Esophagus (tissue), 2 donors: Measurements from ENCODE around the gene ETS1. TPM values are rescaled to one million over a fixed set of nuclear protein-coding genes. Genes with fewer than 3 reads are reported as not detected.

Experiments used
- H3K27ac ChIP-seq, 2 donors: one replicate each; pipeline ENCODE4 v1.5.1; 2013; ENCODE audit warnings: low read depth in 2 of 2, mild to moderate bottlenecking in 2 of 2, inconsistent platforms in 1 of 2, low read length in 1 of 2, moderate library complexity in 1 of 2
- H3K27me3 ChIP-seq, 2 donors: one replicate each; pipeline ENCODE4 v1.6.1; 2013; ENCODE audit warnings: low read length in 2 of 2, control low read depth in 1 of 2, mild to moderate bottlenecking in 1 of 2; ENCODE audit not compliant: insufficient read depth in 2 of 2, control insufficient read depth in 1 of 2
- H3K36me3 ChIP-seq, 2 donors: one replicate each; pipeline ENCODE4 v1.6.1; 2013; ENCODE audit warnings: low read length in 1 of 2; ENCODE audit not compliant: control insufficient read depth in 2 of 2, insufficient read depth in 2 of 2
- H3K4me1 ChIP-seq, 2 donors: one replicate each; pipeline ENCODE4 v1.6.1; 2013; ENCODE audit warnings: low read length in 1 of 2; ENCODE audit not compliant: control insufficient read depth in 2 of 2, insufficient read depth in 2 of 2
- H3K4me3 ChIP-seq, 2 donors: one replicate each; pipeline ENCODE4 v1.5.1; 2013; ENCODE audit warnings: low read length in 2 of 2, mild to moderate bottlenecking in 2 of 2, low read depth in 1 of 2, moderate library complexity in 1 of 2
- H3K9me3 ChIP-seq, 2 donors: one replicate each; pipeline ENCODE4 v1.6.1; 2013; ENCODE audit warnings: mild to moderate bottlenecking in 2 of 2, low read depth in 1 of 2, low read length in 1 of 2, moderate library complexity in 1 of 2; ENCODE audit not compliant: control insufficient read depth in 2 of 2, insufficient read depth in 1 of 2
- WGBS, 2 donors: extraction: QIAGEN DNeasy Blood & Tissue Kit; methylation state at CpG; one replicate each; pipeline ENCODE4 v1.1.7; 2013; 5-methylcytosine and 5-hydroxymethylcytosine counted together
- polyA plus RNA-seq, 2 donors: library from polyadenylated mRNA; stranded (reverse); fragments of 200-250 nt; gene quantifications; one replicate each; pipeline ENCODE4 v1.2.3, GENCODE V29; 2013
- donor health status: healthy with polysubstance abuse.
- donor health status: Bipolar disorder and iron deficiency.

The ETS1 gene, protein sequence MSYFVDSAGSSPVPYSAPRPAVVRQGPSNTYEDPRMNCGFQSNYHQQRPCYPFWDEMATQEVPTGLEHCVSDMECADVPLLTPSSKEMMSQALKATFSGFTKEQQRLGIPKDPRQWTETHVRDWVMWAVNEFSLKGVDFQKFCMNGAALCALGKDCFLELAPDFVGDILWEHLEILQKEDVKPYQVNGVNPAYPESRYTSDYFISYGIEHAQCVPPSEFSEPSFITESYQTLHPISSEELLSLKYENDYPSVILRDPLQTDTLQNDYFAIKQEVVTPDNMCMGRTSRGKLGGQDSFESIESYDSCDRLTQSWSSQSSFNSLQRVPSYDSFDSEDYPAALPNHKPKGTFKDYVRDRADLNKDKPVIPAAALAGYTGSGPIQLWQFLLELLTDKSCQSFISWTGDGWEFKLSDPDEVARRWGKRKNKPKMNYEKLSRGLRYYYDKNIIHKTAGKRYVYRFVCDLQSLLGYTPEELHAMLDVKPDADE
- polyA plus RNA-seq = 1 to 10 TPM; 3.0 to 3.9 TPM

DNA sequence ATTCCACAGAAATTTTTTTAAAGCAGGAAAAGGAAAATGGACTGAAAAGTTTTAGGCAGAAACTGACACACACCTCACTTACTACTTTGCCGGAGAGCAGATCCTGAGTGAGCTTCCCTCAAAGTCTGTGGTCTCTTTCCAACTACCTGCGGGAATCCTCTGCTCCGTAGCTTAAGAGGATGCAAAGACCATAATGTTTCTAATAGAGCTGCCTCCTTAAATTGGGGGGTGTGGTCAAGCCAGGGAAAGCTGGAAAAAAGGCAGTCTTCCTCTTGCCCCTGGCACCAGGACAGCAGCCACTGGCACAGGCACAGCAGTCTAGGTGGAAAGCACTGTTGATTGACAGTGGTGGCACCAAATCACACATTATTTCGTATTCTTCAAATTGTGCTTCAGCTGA lies at the start of gene ETS1:
ETS1 (minus strand) TSS at position 144 of the 400 bp plus-strand sequence. CDS start 14,428 bp downstream, outside the sequence.
- Histone ChIP-seq H3K4me3 (no peak within 1 kb of the TSS), H3K36me3 (no peaks in the 10 kb centered on the region), H3K27me3 (no peaks in the 10 kb centered on the region), H3K9me3 (no peaks in the 10 kb centered on the region), H3K4me1 (no peaks in the 10 kb centered on the region), H3K27ac (no peak within 1 kb of the TSS)
- 27 to 43% methylated on average over 4 of the region's 4 CpGs for WGBS, 2 donors

DNA sequence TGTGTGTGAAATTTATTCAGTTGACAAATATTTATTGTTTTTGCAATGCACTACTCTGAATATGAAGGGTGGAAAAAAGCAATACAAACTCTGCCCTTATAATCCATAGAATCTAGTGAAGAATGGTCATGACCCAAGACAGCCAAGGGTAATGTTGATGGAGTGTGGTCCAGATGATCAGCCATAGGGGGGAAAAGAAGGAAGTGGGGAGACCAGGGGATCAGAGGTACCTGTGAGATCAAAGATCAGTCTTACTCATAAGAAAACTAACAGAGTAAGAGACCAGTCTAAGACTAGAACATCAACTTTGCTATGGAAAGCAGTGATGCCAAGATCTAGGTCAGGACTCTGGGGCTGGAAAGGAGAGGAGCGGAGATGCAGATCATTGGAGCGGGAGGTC lies 47.0 kb upstream of the ETS1 start:
- Histone ChIP-seq H3K9me3 (peaks cover 0 to 2% of the 10 kb centered on the region in 2 donors), H3K36me3 (no peaks in the 10 kb centered on the region), H3K4me3 (no peak overlapping the region), H3K27ac (no peak overlapping the region), H3K4me1 (peaks cover 0 to 3% of the 10 kb centered on the region in 2 donors), H3K27me3 (no peaks in the 10 kb centered on the region)
- WGBS, 2 donors = 94 to 98% methylated on average over 2 of the region's 2 CpGs

DNA sequence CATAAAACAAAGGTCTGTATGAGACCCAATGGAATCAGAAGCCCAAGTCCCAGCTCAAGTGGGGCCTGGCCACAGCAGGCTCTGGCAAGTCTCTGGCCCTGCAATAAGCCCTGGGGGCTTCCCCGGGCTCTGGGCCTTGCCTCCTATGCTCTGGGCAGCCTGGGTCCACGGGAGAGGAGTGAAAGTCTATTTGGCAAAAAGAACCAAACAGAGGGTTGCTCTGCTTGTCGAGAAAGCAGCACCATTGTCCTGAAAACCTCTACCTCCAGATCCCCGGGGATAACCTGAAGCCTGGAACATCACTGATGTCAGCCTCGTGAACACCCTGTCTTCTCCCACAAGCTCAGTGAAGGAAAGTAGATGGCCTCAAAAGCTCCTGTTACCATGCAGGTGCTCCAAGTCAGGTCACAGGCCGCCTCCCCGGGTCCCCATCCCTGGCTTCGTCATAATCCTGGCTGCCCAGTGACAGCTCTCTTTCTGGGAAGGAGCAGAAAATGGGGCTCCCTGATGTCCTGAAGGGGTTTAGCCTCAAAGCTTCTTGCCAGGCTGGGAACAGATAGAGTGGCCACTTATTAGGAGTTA lies 46.1 kb upstream of the ETS1 start:
- WGBS, 2 donors = 72 to 77% methylated on average over 8 of the region's 8 CpGs
- Histone ChIP-seq H3K27me3 (no peaks in the 10 kb centered on the region), H3K27ac (no peak overlapping the region), H3K4me1 (peaks cover 0 to 3% of the 10 kb centered on the region in 2 donors), H3K36me3 (no peaks in the 10 kb centered on the region), H3K4me3 (no peak overlapping the region), H3K9me3 (peaks cover 0 to 2% of the 10 kb centered on the region in 2 donors)

DNA sequence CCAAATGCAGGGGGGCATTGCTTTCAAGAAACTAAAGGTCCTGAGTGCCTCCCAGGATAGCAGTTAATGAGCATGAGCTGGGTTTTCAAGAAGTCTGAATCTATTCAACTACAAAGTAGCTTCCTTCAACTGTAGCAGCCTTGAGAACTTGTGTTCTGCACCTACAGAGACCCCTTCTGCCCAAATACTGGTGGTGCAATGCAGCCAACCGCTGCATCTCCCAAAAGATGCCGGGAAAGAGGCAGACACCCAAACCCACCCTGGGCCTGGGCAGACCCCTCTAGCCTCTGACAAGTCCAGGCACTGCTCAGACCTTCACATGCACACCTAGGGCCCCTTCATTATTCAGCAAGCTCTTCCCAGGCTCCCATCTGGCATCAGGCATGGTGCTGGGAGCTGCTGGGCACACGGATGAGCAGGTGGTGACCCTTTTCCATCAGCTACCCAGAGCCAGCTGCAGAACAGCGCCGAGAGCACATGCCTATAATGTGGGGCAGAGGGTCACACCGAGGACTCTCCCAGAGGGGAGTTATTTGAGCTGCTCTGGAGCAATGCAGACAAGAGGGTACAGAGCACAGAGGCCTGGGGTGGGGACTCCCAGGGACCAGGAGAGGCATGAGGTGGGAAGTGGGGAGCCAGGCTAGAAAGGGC lies 44.9 kb upstream of the ETS1 start:
- 54 to 56% methylated on average over 6 of the region's 6 CpGs for WGBS, 2 donors
- H3K4me3 ChIP-seq = no peak overlapping the region
- H3K4me1 ChIP-seq = no peaks in the 10 kb centered on the region
- H3K27me3 ChIP-seq = no peaks in the 10 kb centered on the region
- H3K36me3 ChIP-seq = no peaks in the 10 kb centered on the region
- no peak overlapping the region for H3K27ac ChIP-seq
- no peaks in the 10 kb centered on the region for H3K9me3 ChIP-seq

DNA sequence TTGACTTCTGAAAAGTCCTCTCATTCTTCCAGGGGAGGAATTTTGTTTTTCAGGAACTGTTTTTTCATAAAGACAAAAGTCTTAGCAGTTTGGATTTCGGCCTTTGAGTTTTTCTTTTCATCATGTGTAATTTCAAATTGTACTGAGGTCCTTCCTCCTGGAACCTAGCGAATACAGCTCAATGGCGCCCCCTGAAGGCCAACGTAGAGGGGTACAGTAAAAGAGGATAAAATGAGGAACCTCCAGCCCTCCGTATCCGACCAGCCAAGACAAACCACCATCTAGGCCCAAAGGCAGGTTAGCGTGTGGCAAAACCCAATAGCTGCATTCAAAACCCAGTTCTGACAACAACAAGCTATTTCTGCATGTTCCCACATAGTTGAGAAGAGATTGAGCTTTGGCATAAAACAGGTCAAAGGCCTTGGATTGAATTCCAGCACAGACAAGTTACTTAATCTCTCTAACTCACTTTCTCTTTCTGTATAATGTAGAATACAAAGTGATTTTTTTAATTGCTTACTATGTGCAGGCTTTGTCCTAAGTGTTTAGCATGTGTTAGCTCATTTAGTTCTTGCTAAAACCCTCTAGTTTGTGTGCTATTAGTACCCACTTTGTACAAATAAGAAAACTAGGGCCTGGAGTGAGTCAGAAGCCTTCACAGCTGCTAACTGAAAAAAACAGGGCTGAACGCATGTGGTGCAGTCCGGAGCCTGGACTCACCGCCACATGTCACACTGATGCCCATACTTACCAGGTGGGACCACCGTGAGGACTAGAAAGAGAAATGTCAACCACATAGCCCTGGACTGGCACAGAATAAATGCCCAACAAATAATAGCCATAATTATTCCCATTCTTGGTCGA lies 43.2 kb upstream of the ETS1 start:
- H3K36me3 ChIP-seq = no peaks in the 10 kb centered on the region
- H3K4me1 ChIP-seq = no peaks in the 10 kb centered on the region
- H3K27me3 ChIP-seq = no peaks in the 10 kb centered on the region
- H3K9me3 ChIP-seq = no peaks in the 10 kb centered on the region
- H3K27ac ChIP-seq = no peak overlapping the region
- no peak overlapping the region for H3K4me3 ChIP-seq
- WGBS, 2 donors = 37 to 40% methylated on average over 12 of the region's 12 CpGs

DNA sequence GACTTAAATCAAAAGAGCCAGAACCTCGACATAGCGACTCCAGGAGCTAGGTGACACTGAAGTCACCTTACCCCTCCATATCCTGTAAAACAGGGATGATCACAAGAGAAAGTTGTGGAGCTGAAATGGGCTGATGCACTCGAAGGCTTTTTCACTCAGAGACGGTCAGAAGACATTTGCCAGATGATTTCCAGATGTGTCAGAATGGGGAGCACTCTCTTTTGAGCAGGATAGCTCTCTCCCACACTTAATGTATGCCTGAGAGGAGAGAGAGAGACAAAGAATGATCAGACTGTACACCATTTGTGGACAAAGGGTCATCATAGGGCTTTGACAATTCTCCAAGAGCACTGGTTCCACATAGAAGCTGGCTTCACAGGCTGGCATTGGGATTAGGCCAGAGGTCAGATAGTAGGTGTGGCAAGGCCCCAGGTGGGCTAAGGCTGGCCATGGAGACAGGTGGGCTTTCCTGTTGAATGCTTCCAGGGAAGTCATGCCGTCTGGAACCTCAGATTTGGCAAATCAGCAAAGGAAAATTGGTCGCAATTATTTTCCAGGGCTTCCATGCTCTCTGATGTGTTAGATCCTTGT lies 42.3 kb upstream of the ETS1 start:
- Histone ChIP-seq H3K4me3 (no peak overlapping the region), H3K27me3 (no peaks in the 10 kb centered on the region), H3K27ac (no peak overlapping the region), H3K4me1 (no peaks in the 10 kb centered on the region), H3K9me3 (no peaks in the 10 kb centered on the region), H3K36me3 (no peaks in the 10 kb centered on the region)
- 59 to 65% methylated on average over 6 of the region's 6 CpGs for WGBS, 2 donors

DNA sequence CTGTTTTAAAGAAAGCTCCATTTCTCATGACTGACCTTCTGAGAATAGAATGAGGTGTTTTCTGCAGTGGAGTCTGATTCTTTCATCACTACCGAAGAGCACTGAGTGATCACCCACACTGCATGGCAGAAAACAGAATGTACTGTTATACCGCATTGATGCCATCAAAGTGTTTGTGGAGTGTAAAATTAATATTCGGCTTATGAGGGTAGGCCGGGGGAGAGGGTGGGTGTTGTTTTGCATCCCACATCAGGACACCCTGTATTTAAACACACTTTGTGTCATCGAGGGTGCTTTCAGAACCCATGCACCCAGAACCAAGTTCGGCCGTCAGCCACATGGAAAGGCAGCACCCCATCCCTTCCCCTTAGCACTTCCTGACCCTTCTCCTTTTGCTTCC lies 41.3 kb upstream of the ETS1 start:
- 84 to 86% methylated on average over 7 of the region's 7 CpGs for WGBS, 2 donors
- Histone ChIP-seq H3K36me3 (no peaks in the 10 kb centered on the region), H3K27ac (no peak overlapping the region), H3K4me1 (no peaks in the 10 kb centered on the region), H3K27me3 (no peaks in the 10 kb centered on the region), H3K4me3 (no peak overlapping the region), H3K9me3 (no peaks in the 10 kb centered on the region)

DNA sequence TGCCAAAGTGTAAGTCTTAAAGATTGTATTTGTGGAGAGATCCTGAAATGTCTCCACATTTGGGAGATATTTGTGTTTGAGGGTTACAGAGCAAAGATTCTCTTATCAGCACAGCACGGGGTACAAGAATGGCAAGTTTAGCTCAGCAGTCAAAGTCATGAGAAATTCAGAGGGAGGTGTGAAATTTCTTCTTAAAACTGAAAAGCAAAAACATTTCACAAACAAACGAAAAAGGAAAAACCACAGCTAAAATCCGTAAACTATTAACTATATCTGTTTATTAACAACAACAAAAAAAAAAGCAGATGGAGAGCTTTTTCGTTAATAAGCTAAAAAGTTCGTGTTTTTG lies 40.9 kb upstream of the ETS1 start:
- Histone ChIP-seq H3K4me1 (no peaks in the 10 kb centered on the region), H3K4me3 (no peak overlapping the region), H3K9me3 (no peaks in the 10 kb centered on the region), H3K36me3 (no peaks in the 10 kb centered on the region), H3K27ac (peak overlapping the region in 1 of 2 donors; percentile 52), H3K27me3 (no peaks in the 10 kb centered on the region)
- WGBS, 2 donors = 78 to 89% methylated on average over 5 of the region's 5 CpGs
